Dermis microvascular lymphatic vessel endothelial cell (primary cell): Measurements from ENCODE around the gene NRP1. TPM values are rescaled to one million over a fixed set of nuclear protein-coding genes. Genes with fewer than 3 reads are reported as not detected.

Source experiments
- DNase-seq, 2 donors: peaks; one replicate each; pipeline versions ENCODE4 v3.0.0 to v3.0.0-alpha.2; 2010; ENCODE audit warnings: low read depth in 2 of 2
- total RNA-seq: library from RNA; depleted of rRNA; stranded (reverse); fragments of >200 nt; gene quantifications from 2 replicates; pipeline ENCODE4 v1.2.1, GENCODE V29; 2014

NRP1 gene
- total RNA-seq, 1 donor from 2014 or later: 65.0 TPM

- DNase-seq: no peak
These were observed 205.1 kb downstream of the NRP1 start for GRCh38 chr10:33129141-33129995.

- no peak for DNase-seq
These were observed 206.8 kb downstream of the NRP1 start for GRCh38 chr10:33127622-33128021.
